Hepatocyte (in vitro differentiated cells): ENCODE data around the gene TMEM164. TPM values are rescaled to one million over a fixed set of nuclear protein-coding genes. Genes with fewer than 3 reads are reported as not detected.

Source experiments
- DNase-seq: peaks from one replicate; pipeline ENCODE4 v3.0.0-alpha.2; 2016; ENCODE audit warnings: low spot score
- H2AFZ ChIP-seq: fragments of 200-600 bp; sonication (generic); 2 replicates; pipeline ENCODE4 v1.6.0; 2016; ENCODE audit warnings: antibody characterized with exemption, mild to moderate bottlenecking
- H3K27ac ChIP-seq: fragments of 200-600 bp; sonication (generic); 2 replicates; pipeline ENCODE4 v1.5.1; 2016; ENCODE audit warnings: mild to moderate bottlenecking
- H3K27me3 ChIP-seq: fragments of 200-600 bp; sonication (generic); 2 replicates; pipeline ENCODE4 v1.6.1; 2016
- H3K36me3 ChIP-seq: fragments of 200-600 bp; sonication (generic); replicated peaks from 2 replicates; pipeline ENCODE4 v1.5.1; 2016; ENCODE audit warnings: low read depth; ENCODE audit not compliant: insufficient read depth
- H3K4me1 ChIP-seq: fragments of 200-600 bp; sonication (generic); 2 replicates; pipeline ENCODE4 v1.5.1; 2016; ENCODE audit warnings: mild to moderate bottlenecking, moderate library complexity; ENCODE audit not compliant: insufficient read depth
- H3K4me2 ChIP-seq: fragments of 200-600 bp; sonication (generic); 2 replicates; pipeline ENCODE4 v1.6.0; 2016
- H3K4me3 ChIP-seq: fragments of 200-600 bp; sonication (generic); 2 replicates; pipeline ENCODE4 v1.5.1; 2016; ENCODE audit warnings: mild to moderate bottlenecking
- H3K79me2 ChIP-seq: fragments of 200-600 bp; sonication (generic); 2 replicates; pipeline ENCODE4 v1.6.0; 2017; ENCODE audit warnings: mild to moderate bottlenecking
- H3K9me2 ChIP-seq: fragments of 200-600 bp; sonication (generic); replicated peaks from 2 replicates; pipeline ENCODE4 v1.6.0; 2017; ENCODE audit warnings: mild to moderate bottlenecking; ENCODE audit not compliant: insufficient read depth
- H3K9me3 ChIP-seq: fragments of 200-600 bp; sonication (generic); 2 replicates; pipeline ENCODE4 v1.5.1; 2016; ENCODE audit warnings: low read depth, mild to moderate bottlenecking
- H4K20me1 ChIP-seq: fragments of 200-600 bp; sonication (generic); 2 replicates; pipeline ENCODE4 v1.6.0; 2016; ENCODE audit warnings: mild to moderate bottlenecking; ENCODE audit not compliant: insufficient read depth, poor library complexity, severe bottlenecking
- CTCF ChIP-seq: fragments of 200-600 bp; sonication (generic); IDR thresholded peaks from 2 replicates; pipeline ENCODE4 v1.5.1; 2016; ENCODE audit warnings: antibody characterized with exemption, mild to moderate bottlenecking; ENCODE audit not compliant: poor library complexity
- EZH2 ChIP-seq: fragments of 200-600 bp; sonication (generic); IDR thresholded peaks from 2 replicates; pipeline ENCODE4 v1.6.1; 2016; ENCODE audit warnings: antibody characterized with exemption, mild to moderate bottlenecking, borderline replicate concordance
- EZH2phosphoT487 ChIP-seq: fragments of 200-600 bp; sonication (generic); IDR thresholded peaks from one replicate; pipeline ENCODE4 v1.6.1; 2018; ENCODE audit warnings: antibody characterized with exemption, mild to moderate bottlenecking, low read depth, moderate library complexity; ENCODE audit not compliant: unreplicated experiment, severe bottlenecking
- WGBS: methylation state at CpG from one replicate; pipeline ENCODE4 v1.1.6; 2016; ENCODE audit warnings: low lambda C conversion rate; ENCODE audit errors: missing lambda C conversion rate; 5-methylcytosine and 5-hydroxymethylcytosine counted together
- polyA plus RNA-seq: library from polyadenylated mRNA; unstranded; fragments of >200 nt; fragmentation: Nextera tagmentation; extraction: Ambion mirVana; gene quantifications from 2 replicates; pipeline ENCODE4 v1.2.1, GENCODE V29; 2016
- total RNA-seq: library from RNA; depleted of rRNA; stranded (reverse); fragments of >200 nt; gene quantifications from 2 replicates; pipeline ENCODE4 v1.2.3, GENCODE V29; 2014

The TMEM164 gene
- total and polyA plus RNA-seq, 2 experiments from 2014 or later: 5.4 to 34.2 TPM

DNA sequence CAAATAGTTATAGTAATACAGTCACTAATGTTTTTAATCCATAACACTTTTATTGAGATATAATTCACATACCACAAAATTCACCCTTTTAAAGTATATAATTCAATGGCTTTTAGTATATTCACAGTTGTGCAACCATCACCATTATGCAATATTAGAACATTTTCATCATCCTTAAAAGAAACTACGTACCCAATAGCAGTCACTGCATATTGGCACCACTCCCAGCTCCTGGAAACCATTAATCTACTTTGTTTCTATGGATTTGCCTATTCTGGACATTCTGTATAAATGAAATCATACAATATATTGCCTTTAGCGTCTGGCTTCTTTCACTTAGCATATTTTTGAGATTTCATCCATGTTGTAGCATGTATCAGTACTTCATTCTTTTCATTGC is 215.7 kb downstream of the TMEM164 start:
- Histone ChIP-seq H3K9me2 (no peaks in the 10 kb centered on the region), H3K4me2 (no peak overlapping the region), H4K20me1 (no peaks in the 10 kb centered on the region), H2AFZ (no peak overlapping the region), H3K4me1 (peaks cover 3% of the 10 kb centered on the region), H3K36me3 (no peaks in the 10 kb centered on the region), H3K27ac (no peak overlapping the region), H3K27me3 (no peaks in the 10 kb centered on the region), H3K79me2 (no peaks in the 10 kb centered on the region), H3K4me3 (no peak overlapping the region), H3K9me3 (no peaks in the 10 kb centered on the region)
- TF ChIP-seq CTCF (no peak), EZH2 (no peak), EZH2phosphoT487 (no peak)
- WGBS: 61% methylated on average over 2 of the region's 2 CpGs
- no peak for DNase-seq

GRCh38 chrX:110219920-110220319 is 217.0 kb downstream of the TMEM164 start:
- Histone ChIP-seq H3K27me3 (no peaks in the 10 kb centered on the region), H3K9me2 (no peaks in the 10 kb centered on the region), H2AFZ (no peak overlapping the region), H3K9me3 (no peaks in the 10 kb centered on the region), H3K4me1 (peaks cover 3% of the 10 kb centered on the region), H3K4me3 (no peak overlapping the region), H4K20me1 (no peaks in the 10 kb centered on the region), H3K4me2 (no peak overlapping the region), H3K79me2 (no peaks in the 10 kb centered on the region), H3K36me3 (no peaks in the 10 kb centered on the region), H3K27ac (no peak overlapping the region)
- WGBS: 60% methylated on average over 1 of the region's 1 CpG
- DNase-seq: no peak
- TF ChIP-seq CTCF: no peak
- no peak for TF ChIP-seq EZH2phosphoT487
- TF ChIP-seq EZH2: no peak

DNA sequence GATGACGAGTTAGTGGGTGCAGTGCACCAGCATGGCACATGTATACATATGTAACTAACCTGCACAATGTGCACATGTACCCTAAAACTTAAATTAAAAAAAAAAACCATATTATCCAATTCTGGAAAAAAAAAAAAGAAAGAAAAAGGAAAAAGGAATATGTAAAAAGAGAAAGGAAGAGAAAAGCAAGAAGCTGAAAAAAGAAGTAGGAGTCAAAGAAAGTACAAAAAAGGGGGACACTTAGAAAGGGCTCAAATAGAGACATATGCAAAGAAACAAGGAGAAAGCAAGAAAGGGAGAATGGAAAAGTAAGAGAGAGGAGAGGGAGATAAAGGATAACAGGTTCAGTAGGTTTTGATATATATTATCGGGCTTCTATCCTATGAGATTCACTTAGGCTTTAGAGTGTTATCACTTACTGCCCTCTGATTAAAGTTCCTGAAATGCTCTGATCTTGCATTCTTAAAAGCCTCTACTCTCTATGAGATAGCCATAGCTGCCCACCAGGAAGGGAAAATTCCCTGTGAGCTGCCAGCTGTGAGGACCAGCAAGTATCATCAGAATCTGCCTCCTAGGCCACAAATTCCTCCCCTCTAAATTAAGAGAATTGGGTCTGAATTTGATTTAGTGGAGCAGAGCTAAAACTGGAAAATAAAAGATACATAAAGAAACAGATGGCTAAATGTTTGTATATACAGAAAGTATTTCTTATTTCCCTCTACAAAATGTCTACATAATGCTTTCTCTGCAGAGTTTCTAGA is 219.8 kb downstream of the TMEM164 start:
- Histone ChIP-seq H3K4me3 (no peak overlapping the region), H3K9me2 (no peaks in the 10 kb centered on the region), H3K9me3 (no peaks in the 10 kb centered on the region), H3K36me3 (no peaks in the 10 kb centered on the region), H3K4me2 (no peak overlapping the region), H3K4me1 (no peaks in the 10 kb centered on the region), H2AFZ (no peak overlapping the region), H3K79me2 (peaks cover 9% of the 10 kb centered on the region), H3K27me3 (no peaks in the 10 kb centered on the region), H3K27ac (no peak overlapping the region), H4K20me1 (no peaks in the 10 kb centered on the region)
- TF ChIP-seq EZH2phosphoT487 (no peak), CTCF (no peak), EZH2 (no peak)
- no peak for DNase-seq
- WGBS: 63% methylated on average over 2 of the region's 2 CpGs
